Measurements from ENCODE around the gene SLAMF1.
"Not testable (repeated sequence)": the region's sequence is repeated elsewhere in the genome, so short reads cannot be mapped to it uniquely, and the experiment has no call there.

SLAMF1 gene

GRCh38 chr1:160563230-160563629 is 83.6 kb downstream of the SLAMF1 start:
- not testable (repeated sequence) for DNase-seq (ENCODE audit: low read depth in 2 of 2)

- DNase-seq (ENCODE audit: low read depth in 2 of 2), result not testable (repeated sequence)
These were observed 84.1 kb downstream of the SLAMF1 start for GRCh38 chr1:160562745-160563144.

GRCh38 chr1:160560806-160561205 is 86.0 kb downstream of the SLAMF1 start:
- DNase-seq (ENCODE audit: low read depth in 2 of 2), result no peak

- DNase-seq (ENCODE audit: low read depth in 2 of 2), result no peak
These were observed 86.7 kb downstream of the SLAMF1 start for GRCh38 chr1:160560045-160560705.

- not testable (repeated sequence) for DNase-seq (ENCODE audit: low read depth in 2 of 2)
These were observed 87.4 kb downstream of the SLAMF1 start for GRCh38 chr1:160559437-160559836.

- no peak for DNase-seq (ENCODE audit: low read depth in 2 of 2)
These were observed 88.0 kb downstream of the SLAMF1 start for GRCh38 chr1:160558660-160559380.

All from stimulated activated CD4-positive, alpha-beta T cell treated with anti-CD3 and anti-CD28 coated beads, Interleukin-1b, Interleukin-23, amount 100 ng/mL, for 1 hour (primary cell).